ENCODE results near the gene HIKESHI.

- no peak for TF ChIP-seq EZH2 (IDR thresholded peaks at IDR 0.05; ENCODE audit: borderline replicate concordance, low read length)
- no peak for TF ChIP-seq CTCF (IDR thresholded peaks at IDR 0.05; ENCODE audit: low read length)
These were observed 24.3 kb upstream of the HIKESHI start for GRCh38 chr11:86277741-86278140.
